D721Med (cell line): Measurements from ENCODE around the gene RGS9.

Experiments
- DNase-seq: peaks from one replicate; pipeline ENCODE4 v3.0.0; 2011; ENCODE audit warnings: low spot score; ENCODE audit not compliant: insufficient read length
- FAIRE-seq: peaks from 2 replicates; lab custom pipeline; 2011; peaks lifted over from hg19 to GRCh38; lab: Jason Lieb, UNC
- TF ChIP-seq, protein P1 (sequence below): IDR thresholded peaks from 2 replicates; pipeline ENCODE4 v1.5.1; 2012; ENCODE audit warnings: mild to moderate bottlenecking, control low read depth; ENCODE audit not compliant: insufficient read depth; ENCODE audit errors: missing control alignments

RGS9 gene

DNA sequence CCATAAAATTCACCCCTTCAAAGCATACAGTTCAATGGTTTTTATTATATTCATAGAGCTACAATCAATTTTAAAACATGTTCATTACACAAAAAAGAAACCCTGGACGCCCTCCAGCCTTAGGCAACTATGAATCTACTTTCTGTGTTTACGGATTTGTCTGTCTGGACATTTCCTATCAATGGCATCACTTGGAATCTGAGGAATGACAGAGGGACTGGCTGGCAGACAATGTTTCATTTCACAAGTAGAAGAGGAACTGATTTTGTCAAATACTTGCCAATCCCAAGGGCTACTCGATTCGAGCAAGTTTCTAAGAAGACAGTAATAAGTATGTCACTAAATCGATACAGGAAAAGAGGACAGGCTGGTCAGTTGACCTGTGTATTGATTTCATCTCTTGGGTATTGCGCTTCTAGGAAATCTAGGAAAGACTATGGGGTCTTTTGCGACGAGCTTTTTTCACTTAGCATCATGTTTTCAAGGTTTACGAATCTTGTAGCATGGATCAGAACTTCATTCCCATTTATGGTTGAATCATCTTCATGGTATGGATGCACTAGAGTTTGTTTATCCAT lies 56.6 kb downstream of the RGS9 start:
- FAIRE-seq (no peak), DNase-seq (no peak)
- TF ChIP-seq, protein P1, sequence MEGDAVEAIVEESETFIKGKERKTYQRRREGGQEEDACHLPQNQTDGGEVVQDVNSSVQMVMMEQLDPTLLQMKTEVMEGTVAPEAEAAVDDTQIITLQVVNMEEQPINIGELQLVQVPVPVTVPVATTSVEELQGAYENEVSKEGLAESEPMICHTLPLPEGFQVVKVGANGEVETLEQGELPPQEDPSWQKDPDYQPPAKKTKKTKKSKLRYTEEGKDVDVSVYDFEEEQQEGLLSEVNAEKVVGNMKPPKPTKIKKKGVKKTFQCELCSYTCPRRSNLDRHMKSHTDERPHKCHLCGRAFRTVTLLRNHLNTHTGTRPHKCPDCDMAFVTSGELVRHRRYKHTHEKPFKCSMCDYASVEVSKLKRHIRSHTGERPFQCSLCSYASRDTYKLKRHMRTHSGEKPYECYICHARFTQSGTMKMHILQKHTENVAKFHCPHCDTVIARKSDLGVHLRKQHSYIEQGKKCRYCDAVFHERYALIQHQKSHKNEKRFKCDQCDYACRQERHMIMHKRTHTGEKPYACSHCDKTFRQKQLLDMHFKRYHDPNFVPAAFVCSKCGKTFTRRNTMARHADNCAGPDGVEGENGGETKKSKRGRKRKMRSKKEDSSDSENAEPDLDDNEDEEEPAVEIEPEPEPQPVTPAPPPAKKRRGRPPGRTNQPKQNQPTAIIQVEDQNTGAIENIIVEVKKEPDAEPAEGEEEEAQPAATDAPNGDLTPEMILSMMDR, result no peak

DNA sequence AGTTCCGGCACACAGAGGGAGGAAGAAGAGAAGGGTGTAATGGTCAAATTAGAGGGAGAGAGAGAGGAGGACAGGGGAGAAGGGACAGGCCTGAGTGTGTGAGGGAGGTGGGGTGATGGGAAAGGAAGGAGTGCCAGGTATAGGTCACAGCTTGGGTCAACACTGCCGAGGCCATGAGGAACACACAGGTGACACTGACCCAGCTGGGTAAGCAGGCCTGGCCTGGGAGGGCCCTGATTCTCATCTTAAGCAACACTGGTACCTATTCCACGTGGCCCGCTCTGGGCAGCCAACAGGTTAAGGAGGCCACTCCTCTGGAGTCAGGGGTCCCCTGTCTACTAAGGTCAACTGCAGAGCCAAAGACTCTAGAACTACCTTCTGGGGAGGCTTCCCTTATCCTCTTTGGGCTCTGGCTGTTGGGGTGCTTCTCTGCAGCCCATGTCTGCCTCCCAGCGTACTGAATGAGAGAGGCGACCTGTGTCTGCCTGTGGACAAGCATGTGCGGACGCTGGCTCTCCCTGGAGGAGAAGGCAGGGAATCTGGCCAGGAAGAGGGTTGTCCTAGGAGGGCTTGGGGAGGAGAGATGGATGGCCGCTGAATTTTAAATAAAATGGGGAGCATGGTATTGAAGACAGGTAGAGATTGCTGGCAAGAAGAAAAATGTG lies 57.6 kb downstream of the RGS9 start:
- TF ChIP-seq, protein P1, result no peak
- FAIRE-seq, result no peak
- no peak for DNase-seq

DNA sequence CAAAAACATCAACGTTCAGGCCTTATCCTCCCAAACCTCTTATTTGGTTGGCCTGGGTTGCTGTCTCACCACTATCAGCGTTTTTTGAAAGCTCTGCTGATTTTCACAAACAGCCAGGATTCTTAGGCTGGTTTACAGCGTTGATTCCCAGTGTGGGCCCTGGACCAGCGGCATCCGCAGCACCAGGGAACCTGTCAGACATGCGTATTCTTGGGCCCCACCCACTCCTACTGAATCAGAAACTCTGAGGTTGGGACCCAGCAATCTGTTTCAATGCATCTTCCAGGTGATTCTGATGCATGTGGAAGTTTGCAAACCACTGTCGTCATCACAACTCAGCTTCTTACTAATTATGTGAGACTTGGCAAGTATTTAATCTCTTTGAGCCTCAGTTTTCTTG lies 58.5 kb downstream of the RGS9 start:
- FAIRE-seq, result no peak
- DNase-seq, result no peak
- TF ChIP-seq, protein P1, result no peak

DNA sequence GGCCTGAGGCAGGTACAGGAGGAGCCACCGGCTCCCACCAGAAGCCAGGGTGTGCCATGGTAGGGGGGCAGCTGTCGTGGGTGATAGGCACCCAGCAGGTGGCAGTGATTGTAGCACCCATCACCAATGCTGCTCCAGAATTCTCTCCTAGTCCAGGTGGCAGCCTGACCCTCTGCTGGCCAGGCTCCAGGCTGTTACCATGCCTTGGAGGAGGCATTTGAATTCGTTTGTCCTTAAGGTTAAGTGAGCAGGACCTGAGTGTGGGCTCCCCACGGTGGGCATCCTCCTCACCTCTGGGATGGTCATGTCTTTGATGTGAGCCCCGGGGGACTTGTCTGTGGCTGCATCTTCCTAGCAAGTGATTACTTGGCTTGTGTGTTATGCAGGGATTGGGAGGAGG lies 59.4 kb downstream of the RGS9 start:
- DNase-seq (no peak), FAIRE-seq (no peak)
- TF ChIP-seq, protein P1, result no peak

DNA sequence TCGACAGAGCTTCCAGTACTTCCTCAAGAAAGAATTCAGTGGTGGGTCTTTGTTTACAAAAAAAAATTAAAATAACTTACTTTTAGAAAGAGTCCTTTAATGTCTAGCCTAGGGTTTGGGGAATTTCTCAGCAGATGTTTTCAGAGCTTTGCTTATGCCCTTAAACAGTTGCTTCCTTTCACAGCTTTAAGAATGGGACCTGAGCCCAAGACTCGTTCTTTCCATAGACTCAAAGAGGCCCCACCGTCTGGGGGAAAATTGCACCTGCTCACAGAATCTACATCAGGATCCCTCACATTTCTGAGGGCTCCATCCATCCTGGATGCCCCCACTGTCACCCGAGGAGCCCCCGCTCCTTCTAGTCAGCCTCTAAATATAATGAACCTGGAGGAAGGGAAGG lies 60.0 kb downstream of the RGS9 start:
- no peak for DNase-seq
- TF ChIP-seq, protein P1, result no peak
- no peak for FAIRE-seq

DNA sequence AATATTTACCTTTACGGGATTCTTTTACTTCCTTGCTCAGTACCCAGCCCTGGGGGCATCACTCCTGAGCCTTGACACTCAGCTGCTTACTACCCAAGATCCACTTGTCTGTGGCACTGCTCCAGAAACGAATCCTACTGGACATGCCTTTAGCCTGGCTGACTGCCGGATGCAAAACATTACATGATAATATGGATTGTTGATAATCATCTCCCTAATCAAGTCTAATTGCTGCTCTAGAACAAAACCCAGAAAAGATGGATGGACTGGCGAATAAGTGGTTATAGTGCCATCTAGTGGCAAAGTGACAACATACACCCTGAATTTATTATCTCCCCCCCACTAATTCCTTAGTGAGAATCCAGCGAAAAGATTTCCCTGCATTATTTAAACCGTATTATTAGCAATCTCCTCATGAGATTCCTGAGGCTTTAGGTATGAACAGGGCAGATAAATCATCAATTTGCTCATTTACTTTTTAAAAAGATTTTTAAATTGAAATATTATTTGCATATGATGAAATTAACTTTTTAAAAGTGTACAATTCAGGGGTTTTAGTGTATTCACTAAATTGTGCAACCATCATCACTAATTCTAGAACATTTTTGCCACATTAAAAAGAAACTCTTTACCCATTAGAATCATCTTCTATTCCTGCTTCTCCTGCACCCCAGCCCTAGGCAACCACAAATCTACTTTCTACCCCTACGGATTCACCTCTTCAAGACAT lies 61.6 kb downstream of the RGS9 start:
- TF ChIP-seq, protein P1, result peak; percentile 88
- peak; percentile 74 for DNase-seq
- FAIRE-seq, result peak; percentile 88

DNA sequence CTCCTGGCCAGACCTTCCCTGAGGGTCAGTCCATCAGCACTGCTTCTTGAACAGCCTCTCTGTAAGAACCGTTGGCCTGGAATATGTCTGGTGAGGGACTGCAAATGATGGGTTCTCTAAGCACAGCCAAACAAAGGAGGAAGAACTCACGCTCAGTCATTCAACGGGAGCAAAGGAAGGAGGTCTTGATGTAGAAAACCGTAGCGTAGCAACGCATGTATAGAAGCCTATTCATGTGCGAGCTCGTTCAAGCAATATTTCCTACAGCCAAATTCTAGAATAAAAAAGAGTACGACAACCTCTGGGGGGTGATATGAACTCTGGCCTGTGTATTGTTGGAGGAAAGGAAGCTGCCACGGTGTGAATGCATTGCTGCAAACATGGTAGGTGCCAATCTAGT lies 64.2 kb downstream of the RGS9 start:
- no peak for FAIRE-seq
- no peak for DNase-seq

More for the DNA sequence above, 64.2 kb downstream of the RGS9 start:
- TF ChIP-seq, protein P1, result no peak
